Mucosa of descending colon (tissue), 3 donors: ENCODE data around the gene SFMBT2. TPM values are rescaled to one million over a fixed set of nuclear protein-coding genes. Genes with fewer than 3 reads are reported as not detected.

Experiments used
- ATAC-seq: fragments of 200-7000 bp; cut with Tn5 transposase; one replicate; pipeline ENCODE4 v1.9.1; 2020; ENCODE audit warnings: mild to moderate bottlenecking, moderate library complexity
- DNase-seq, 3 donors: peaks; one replicate each; pipeline ENCODE4 v3.0.0-alpha.2; 2020
- H3K36me3 ChIP-seq: fragments of 200-600 bp; one replicate; pipeline ENCODE4 v1.8.0; 2021; ENCODE audit warnings: low read depth, mild to moderate bottlenecking
- H3K4me1 ChIP-seq: fragments of 200-600 bp; one replicate; pipeline ENCODE4 v1.8.0; 2021; ENCODE audit warnings: low read depth, mild to moderate bottlenecking
- H3K4me3 ChIP-seq: fragments of 200-600 bp; one replicate; pipeline ENCODE4 v1.8.0; 2021; ENCODE audit warnings: mild to moderate bottlenecking
- H3K9me3 ChIP-seq: fragments of 200-600 bp; one replicate; pipeline ENCODE4 v1.8.0; 2021; ENCODE audit warnings: mild to moderate bottlenecking
- intact Hi-C, 2 donors: fragments of 100-400 bp; cut with DNase I in 1 of 2; cut with micrococcal nuclease in 1 of 2; formaldehyde crosslinking; loops; one replicate each; pipeline versions ENCODE4 v1.11.0 to v1.11.1; 2022; cut with DNase I, micrococcal nuclease
- total RNA-seq, 3 donors: library from RNA; stranded (reverse); fragmentation: NEBNext Ultra II Directional in 2 of 3; extraction: Animal tissue kit (Norgen Biotek cat#: 25700) in 2 of 3; gene quantifications; one replicate each; pipeline versions ENCODE4 v1.2.1 to v1.2.4, GENCODE V29; 2021 to 2023
- TF ChIP-seq, protein P1 (sequence below): fragments of 200-600 bp; IDR thresholded peaks from one replicate; pipeline ENCODE4 v1.8.0; 2022; ENCODE audit warnings: antibody characterized with exemption, mild to moderate bottlenecking
- donor health status: DM: no; HTN: no; CAD: no; lungs with moderate emphysema.
- donor health status: DM: no; HTN: no; CAD: no.
- donor health status: DM: no; HTN: yes; CAD: no.

The SFMBT2 gene
- total RNA-seq, 3 donors from 2014 or later = 3.9 to 8.8 (median 5.7) TPM

DNA sequence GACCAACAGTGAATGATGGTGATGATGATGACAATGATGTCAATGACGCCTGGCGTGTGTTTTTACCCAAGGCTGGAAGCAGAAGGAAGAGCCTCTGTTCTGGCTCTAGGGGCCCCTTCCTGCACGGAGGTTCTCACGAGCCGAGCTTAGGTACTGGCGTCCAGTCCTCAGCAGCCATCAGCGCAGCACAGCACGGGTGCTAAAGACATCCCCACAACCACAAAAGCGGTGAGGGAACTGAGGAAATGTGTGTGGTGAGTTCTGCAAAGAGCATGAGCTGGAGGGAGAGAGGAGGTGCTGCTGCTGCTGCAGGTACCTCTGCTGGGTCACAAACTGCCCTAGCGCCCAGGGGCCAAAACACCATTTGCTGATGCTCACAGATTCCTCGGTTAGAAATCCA lies 81.6 kb downstream of the SFMBT2 start:
- TF ChIP-seq, protein P1, sequence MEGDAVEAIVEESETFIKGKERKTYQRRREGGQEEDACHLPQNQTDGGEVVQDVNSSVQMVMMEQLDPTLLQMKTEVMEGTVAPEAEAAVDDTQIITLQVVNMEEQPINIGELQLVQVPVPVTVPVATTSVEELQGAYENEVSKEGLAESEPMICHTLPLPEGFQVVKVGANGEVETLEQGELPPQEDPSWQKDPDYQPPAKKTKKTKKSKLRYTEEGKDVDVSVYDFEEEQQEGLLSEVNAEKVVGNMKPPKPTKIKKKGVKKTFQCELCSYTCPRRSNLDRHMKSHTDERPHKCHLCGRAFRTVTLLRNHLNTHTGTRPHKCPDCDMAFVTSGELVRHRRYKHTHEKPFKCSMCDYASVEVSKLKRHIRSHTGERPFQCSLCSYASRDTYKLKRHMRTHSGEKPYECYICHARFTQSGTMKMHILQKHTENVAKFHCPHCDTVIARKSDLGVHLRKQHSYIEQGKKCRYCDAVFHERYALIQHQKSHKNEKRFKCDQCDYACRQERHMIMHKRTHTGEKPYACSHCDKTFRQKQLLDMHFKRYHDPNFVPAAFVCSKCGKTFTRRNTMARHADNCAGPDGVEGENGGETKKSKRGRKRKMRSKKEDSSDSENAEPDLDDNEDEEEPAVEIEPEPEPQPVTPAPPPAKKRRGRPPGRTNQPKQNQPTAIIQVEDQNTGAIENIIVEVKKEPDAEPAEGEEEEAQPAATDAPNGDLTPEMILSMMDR = no peak
- intact Hi-C loops = no loop called here
- no peak for DNase-seq

GRCh38 chr10:7327885-7328284 lies 82.9 kb downstream of the SFMBT2 start:
- Histone ChIP-seq H3K36me3 (no peaks in the 10 kb centered on the region), H3K4me1 (no peaks in the 10 kb centered on the region), H3K4me3 (no peak overlapping the region), H3K9me3 (peaks cover 14% of the 10 kb centered on the region)
- intact Hi-C loops = no loop called here
- ATAC-seq = no peak
- TF ChIP-seq, protein P1 = no peak
- no peak for DNase-seq

More for the DNA sequence above, 81.6 kb downstream of the SFMBT2 start:
- no peak overlapping the region for H3K4me3 ChIP-seq
- peaks cover 14% of the 10 kb centered on the region for H3K9me3 ChIP-seq
- H3K36me3 ChIP-seq = no peaks in the 10 kb centered on the region
- no peaks in the 10 kb centered on the region for H3K4me1 ChIP-seq
- ATAC-seq = no peak

DNA sequence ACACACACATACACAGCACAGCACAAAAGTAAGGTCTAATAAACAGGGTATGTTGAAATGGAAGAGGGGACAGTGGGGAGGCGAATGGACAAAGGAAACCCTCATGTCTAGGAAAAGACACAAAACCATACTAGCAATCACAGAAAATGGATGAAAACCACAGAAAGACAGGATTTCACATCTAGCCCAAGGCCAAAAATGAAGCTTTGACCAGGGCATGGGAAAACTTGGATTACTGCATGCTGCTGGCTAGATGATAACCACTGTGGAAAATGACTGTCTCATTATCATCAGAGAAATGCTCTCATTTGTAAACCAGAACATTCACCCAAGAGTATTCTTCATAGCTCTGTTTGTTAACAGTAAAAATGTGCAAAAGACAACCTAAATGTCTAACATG lies 88.2 kb downstream of the SFMBT2 start:
- TF ChIP-seq, protein P1 = no peak

DNA sequence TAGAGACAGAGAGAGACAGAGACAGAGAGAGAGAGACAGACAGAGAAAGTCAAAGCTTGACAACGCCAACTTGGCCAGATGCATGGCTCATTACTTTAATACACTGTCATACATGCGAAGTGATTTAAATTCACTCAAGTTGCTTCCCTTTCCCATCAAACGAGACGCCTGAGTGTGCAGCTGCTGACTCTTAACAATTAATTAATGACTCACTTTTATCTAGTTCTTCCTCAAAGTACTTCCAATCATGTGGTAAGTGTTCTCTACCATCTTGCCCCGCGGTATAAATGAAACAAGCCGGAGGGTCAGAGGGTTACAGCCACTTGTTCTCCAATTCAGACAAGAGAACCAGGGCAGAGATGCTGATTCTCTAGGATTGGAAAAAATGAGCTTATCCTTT lies 90.8 kb downstream of the SFMBT2 start:
- no peaks in the 10 kb centered on the region for H3K36me3 ChIP-seq
- no peak overlapping the region for H3K4me3 ChIP-seq
- ATAC-seq (no peak), DNase-seq (no peak)
- intact Hi-C loops = no loop called here
- TF ChIP-seq, protein P1 = no peak
- H3K9me3 ChIP-seq = no peaks in the 10 kb centered on the region
- no peaks in the 10 kb centered on the region for H3K4me1 ChIP-seq

More for the DNA sequence above, 88.2 kb downstream of the SFMBT2 start:
- intact Hi-C loops = no loop called here
- DNase-seq (no peak), ATAC-seq (no peak)
- Histone ChIP-seq H3K4me1 (no peaks in the 10 kb centered on the region), H3K9me3 (peaks cover 5% of the 10 kb centered on the region), H3K36me3 (no peaks in the 10 kb centered on the region), H3K4me3 (no peak overlapping the region)

- no peaks in the 10 kb centered on the region for H3K36me3 ChIP-seq
- no peaks in the 10 kb centered on the region for H3K4me1 ChIP-seq
- DNase-seq (no peak), ATAC-seq (no peak)
- intact Hi-C loops = no loop called here
- no peaks in the 10 kb centered on the region for H3K9me3 ChIP-seq
- no peak overlapping the region for H3K4me3 ChIP-seq
- TF ChIP-seq, protein P1 = no peak
Measured at GRCh38 chr10:7319632-7320031, 91.2 kb downstream of the SFMBT2 start.

DNA sequence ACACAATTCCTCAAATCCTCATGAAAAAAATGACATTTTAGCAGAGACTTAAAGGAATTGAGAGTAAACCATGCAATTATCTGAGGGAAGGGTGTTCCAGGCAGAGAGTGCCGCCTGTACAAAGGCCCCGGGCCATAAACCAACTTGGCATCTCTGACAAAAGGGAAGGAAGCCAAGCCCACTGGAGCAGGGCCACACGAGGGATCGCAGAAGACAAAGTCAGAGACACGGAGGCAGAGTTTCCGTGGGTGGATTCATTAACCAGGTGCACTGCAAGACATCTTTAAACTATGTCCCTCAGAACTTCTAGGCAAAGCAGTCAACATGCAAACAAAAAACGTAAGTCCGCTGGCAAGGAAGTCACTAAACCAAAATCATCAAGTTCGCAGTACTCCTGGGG lies 92.0 kb downstream of the SFMBT2 start:
- H3K9me3 ChIP-seq = no peaks in the 10 kb centered on the region
- DNase-seq (no peak), ATAC-seq (no peak)
- H3K36me3 ChIP-seq = no peaks in the 10 kb centered on the region
- H3K4me1 ChIP-seq = no peaks in the 10 kb centered on the region
- TF ChIP-seq, protein P1 = no peak
- intact Hi-C loops = no loop called here
- no peak overlapping the region for H3K4me3 ChIP-seq
